DMS 273 (cell line): ENCODE results near the gene RPL18.
"Not testable (repeated sequence)": the region's sequence is repeated elsewhere in the genome, so short reads cannot be mapped to it uniquely, and the experiment has no call there.

ENCODE experiments used
- DNase-seq: peaks from one replicate; lab custom pipeline; 2025; ENCODE audit not compliant: unreplicated experiment; lab: John Stamatoyannopoulos, UW

The RPL18 gene

DNA sequence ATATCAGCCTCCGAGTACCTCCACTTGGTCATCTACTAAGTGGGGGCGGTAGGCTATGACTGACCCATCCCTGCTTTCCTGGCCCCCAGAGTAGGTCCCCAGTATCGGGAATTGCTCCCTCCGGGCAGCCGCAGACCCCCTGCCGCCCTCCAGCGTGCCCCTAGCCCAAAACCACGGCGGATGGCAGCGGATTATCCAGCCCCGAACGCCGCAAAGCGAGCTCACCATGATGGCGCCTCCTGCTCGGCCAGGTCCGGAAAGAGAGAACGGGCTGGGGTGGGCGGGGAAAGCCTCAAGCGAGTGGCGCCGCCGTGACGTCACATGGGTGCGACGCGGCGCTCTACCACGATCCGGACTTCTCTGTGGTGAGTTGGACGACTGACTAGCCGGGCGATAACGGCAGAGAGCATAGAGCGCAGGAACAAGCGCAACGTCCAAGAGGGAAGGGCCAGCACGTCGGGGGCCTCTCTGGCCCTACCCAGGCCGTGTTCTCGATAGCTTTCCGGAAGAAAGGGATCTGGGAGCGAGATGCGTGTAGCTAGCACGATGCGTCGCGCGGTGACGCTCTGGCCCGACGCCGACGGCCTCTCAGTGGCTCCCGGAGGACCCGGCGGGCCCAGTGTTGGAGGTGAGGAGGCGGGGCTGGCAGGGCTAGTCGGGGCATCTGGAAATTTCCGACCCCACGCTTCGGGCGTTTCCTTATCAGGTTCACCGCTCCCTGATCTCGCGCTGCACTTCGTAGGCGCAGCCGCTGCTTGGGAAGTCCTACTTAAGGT, at the start of gene RPL18, which contains the start of gene SPHK2:
RPL18 (minus strand) TSS at position 263 of the 776 bp plus-strand sequence; CDS start at position 228, 35 bp downstream.
SPHK2 (plus strand) TSS at position 591 of the 776 bp plus-strand sequence. CDS start 1,009 bp downstream, outside the sequence.
- DNase-seq: peak; percentile 99

GRCh38 chr19:48668761-48669160, 49.8 kb upstream of the RPL18 start:
- DNase-seq: no peak

DNA sequence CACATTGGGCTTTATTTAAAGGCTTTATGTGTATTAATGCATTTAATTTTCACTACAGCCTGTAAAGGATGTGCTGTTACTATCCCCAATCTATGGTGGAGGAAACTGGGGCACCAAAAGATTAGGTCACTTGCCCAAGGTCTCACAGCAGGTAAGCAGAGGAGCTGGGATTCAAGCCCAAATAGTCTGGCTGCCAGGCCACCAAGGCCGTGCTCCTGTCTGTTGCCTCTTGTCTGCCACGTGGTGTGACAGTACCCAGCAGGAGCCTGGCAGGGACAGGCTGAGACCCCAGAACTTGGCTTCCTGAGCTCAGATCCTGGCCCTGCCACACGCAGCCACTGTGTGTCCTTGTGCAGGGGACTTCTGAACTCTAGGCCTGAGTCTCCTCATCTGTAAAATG, 49.4 kb upstream of the RPL18 start:
- no peak for DNase-seq

GRCh38 chr19:48665786-48666185, 46.8 kb upstream of the RPL18 start:
- no peak for DNase-seq

- DNase-seq: no peak
Observed at GRCh38 chr19:48664476-48664875, 45.5 kb upstream of the RPL18 start.

GRCh38 chr19:48663667-48664066, 44.7 kb upstream of the RPL18 start:
- DNase-seq: no peak

- no peak for DNase-seq
Observed at GRCh38 chr19:48661711-48662090, 42.7 kb upstream of the RPL18 start.

DNA sequence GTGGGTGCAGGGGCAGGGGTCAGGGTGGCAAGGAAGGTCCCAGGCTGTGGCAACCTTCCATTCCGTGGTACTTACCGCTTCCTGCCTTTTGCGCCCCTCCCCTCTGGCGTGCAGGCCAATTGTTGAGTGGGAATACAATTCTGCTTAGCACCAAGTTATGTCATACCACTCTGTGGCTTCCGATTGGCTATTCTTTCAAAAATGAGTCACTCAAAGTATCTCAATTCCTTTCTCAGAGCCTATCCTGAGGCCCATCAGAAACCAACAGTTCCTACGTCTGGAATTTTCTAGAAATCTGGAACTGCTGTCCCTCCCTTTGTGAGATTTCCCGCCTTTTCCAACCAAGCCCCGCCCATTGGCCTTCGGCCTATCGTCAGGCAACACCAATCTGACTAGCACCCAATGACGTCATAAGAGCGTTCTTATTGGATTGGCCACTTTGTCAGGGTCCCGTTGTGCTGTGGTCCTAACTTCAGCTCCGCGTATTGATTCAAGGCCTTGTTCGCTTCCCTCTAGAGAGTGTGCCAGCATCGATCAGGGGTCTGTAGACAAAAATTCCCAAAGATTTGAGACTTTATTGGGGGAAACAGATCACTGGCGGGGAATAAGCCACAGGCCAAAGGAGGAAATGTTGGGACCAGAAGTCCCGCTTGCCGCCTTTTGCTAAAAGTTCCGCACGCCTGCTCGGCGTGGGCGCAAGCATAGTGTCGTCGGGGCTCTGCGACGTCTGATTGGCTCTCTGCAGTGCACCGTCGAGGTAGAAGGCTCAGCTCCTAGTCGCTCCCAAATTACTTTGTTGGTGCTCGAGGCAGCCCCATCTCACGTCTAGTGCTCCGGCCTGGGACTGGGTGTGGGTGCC, 42.1 kb upstream of the RPL18 start:
- DNase-seq: peak; percentile 99

GRCh38 chr19:48659768-48660167, 40.8 kb upstream of the RPL18 start:
- DNase-seq: peak; percentile 95

DNA sequence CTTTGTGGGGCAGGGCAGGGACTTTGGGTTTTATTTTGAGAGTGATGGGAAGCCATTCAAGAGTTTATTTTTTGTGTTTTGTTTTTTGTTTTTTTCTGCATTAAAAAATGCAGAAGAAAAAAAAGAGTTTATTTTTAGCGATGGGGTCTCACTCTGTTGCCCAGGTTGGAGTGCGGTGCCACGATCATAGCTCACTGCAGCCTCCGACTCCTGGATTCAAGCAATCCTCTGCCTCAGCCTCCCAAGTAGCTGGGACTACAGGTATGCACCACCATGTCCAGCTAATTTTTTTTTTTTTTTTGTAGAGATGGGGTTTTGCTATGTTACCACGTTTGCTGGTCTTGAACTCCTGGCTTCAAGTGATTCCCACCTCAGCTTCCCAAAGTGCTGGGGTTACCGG, 39.5 kb upstream of the RPL18 start:
- DNase-seq: no peak

- DNase-seq: not testable (repeated sequence)
Observed at GRCh38 chr19:48657828-48658227, 38.9 kb upstream of the RPL18 start.

- peak; percentile 74 for DNase-seq
Observed at GRCh38 chr19:48656840-48657474, 38.0 kb upstream of the RPL18 start.

GRCh38 chr19:48654299-48655059, 35.5 kb upstream of the RPL18 start:
- peak; percentile 100 for DNase-seq

- no peak for DNase-seq
Observed at GRCh38 chr19:48651683-48652048, 32.7 kb upstream of the RPL18 start.

- DNase-seq: no peak
Observed at GRCh38 chr19:48650974-48651682, 32.1 kb upstream of the RPL18 start.

DNA sequence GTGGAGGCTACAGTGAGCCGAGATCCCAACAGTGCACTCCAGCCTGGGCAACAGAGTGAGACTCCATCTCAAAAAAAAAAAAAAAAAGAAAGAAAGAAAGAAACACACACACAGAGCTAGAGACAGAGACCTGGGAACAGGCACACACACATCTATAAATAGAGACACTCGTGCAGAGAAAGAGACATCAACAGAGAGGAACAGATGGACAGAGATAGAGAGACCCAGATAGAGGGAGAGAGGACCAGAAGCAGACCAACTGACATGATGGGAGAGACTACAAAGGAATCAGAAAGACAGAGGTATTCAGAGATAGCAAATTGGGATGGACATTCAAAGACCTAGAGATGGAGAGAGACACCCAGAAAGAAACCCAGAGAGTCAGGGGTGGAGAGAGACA, 29.2 kb upstream of the RPL18 start:
- peak; percentile 39 for DNase-seq

- peak; percentile 59 for DNase-seq
Observed at GRCh38 chr19:48646722-48647216, 27.8 kb upstream of the RPL18 start.

- DNase-seq: peak; percentile 98
Observed at GRCh38 chr19:48646001-48646721, 27.2 kb upstream of the RPL18 start, which contains the start of gene CA11. Gene CA11 (minus strand): TSS chr19:48646187. CDS start chr19:48645632, 555 bp downstream.

GRCh38 chr19:48645620-48646000, 26.6 kb upstream of the RPL18 start:
- peak; percentile 88 for DNase-seq
